ENCODE results near the gene PYGB. TPM values are rescaled to one million over a fixed set of nuclear protein-coding genes. Genes with fewer than 3 reads are reported as not detected.

Gene PYGB
- total RNA-seq, 1 experiment from 2014 or later, result 435 TPM

GRCh38 chr20:25253606-25254275, 5.9 kb downstream of the PYGB start:
- ChIA-PET CTCF (interaction anchor here (0.6 to 2.4 kb wide), 11 partner anchors 18 to 1913 kb away, joined by 3 to 14 read pairs (median 5); no protein-coding TSS in a partner anchor), POLR2A (interaction anchor here (0.5 to 15.4 kb wide), 19 partner anchors 7 to 1884 kb away, joined by 3 to 517 read pairs (median 7); partner anchors contain the start of genes APMAP and PYGB)
- no peak for TF ChIP-seq CTCF (IDR thresholded peaks at IDR 0.05; ENCODE audit: unreplicated experiment)
- Mint-ChIP-seq H3K9me3 (ENCODE audit: unreplicated experiment) (no peaks in the 10 kb centered on the region), H3K4me1 (ENCODE audit: insufficient read depth, unreplicated experiment) (peaks cover 40% of the 10 kb centered on the region), H3K27me3 (ENCODE audit: insufficient read depth, unreplicated experiment) (no peaks in the 10 kb centered on the region), H3K27ac (ENCODE audit: low read depth, unreplicated experiment) (peak overlapping the region; percentile 65), H3K4me3 (ENCODE audit: unreplicated experiment) (peak overlapping the region; percentile 93), H3K36me3 (ENCODE audit: insufficient read depth, unreplicated experiment) (peaks cover 79% of the 10 kb centered on the region)
- BruUV-seq (replicated peaks), result no TSS peak
- DNase-seq (ENCODE audit: unreplicated experiment), result no peak
- intact Hi-C loops (cut with micrococcal nuclease), result loop anchor here (5.0 kb wide), 1 partner anchor 144 kb away; no protein-coding TSS in a partner anchor

GRCh38 chr20:25254571-25254970, 6.7 kb downstream of the PYGB start:
- CTCF ChIA-PET, result interaction anchor here (0.6 to 2.4 kb wide), 15 partner anchors 8 to 1914 kb away, joined by 3 to 14 read pairs (median 5); no protein-coding TSS in a partner anchor
- peaks cover 43% of the 10 kb centered on the region for H3K4me1 Mint-ChIP-seq (ENCODE audit: insufficient read depth, unreplicated experiment)
- intact Hi-C loops (cut with micrococcal nuclease), result loop anchor here (5.0 kb wide), 1 partner anchor 143 kb away; no protein-coding TSS in a partner anchor
- H3K9me3 Mint-ChIP-seq (ENCODE audit: unreplicated experiment), result no peaks in the 10 kb centered on the region
- peak overlapping the region; percentile 87 for H3K27ac Mint-ChIP-seq (ENCODE audit: low read depth, unreplicated experiment)
- DNase-seq (ENCODE audit: unreplicated experiment), result no peak
- peak overlapping the region; percentile 93 for H3K4me3 Mint-ChIP-seq (ENCODE audit: unreplicated experiment)
- no TSS peak for BruUV-seq (replicated peaks)
- no peaks in the 10 kb centered on the region for H3K27me3 Mint-ChIP-seq (ENCODE audit: insufficient read depth, unreplicated experiment)
- peaks cover 81% of the 10 kb centered on the region for H3K36me3 Mint-ChIP-seq (ENCODE audit: insufficient read depth, unreplicated experiment)
- no peak for TF ChIP-seq CTCF (IDR thresholded peaks at IDR 0.05; ENCODE audit: unreplicated experiment)
- POLR2A ChIA-PET, result interaction anchor here (0.6 to 15.4 kb wide), 22 partner anchors 7 to 1884 kb away, joined by 3 to 517 read pairs (median 6); partner anchors contain the start of genes APMAP, GINS1 and PYGB

GRCh38 chr20:25254986-25255680, 7.2 kb downstream of the PYGB start:
- H3K27ac Mint-ChIP-seq (ENCODE audit: low read depth, unreplicated experiment), result peak overlapping the region; percentile 87
- H3K9me3 Mint-ChIP-seq (ENCODE audit: unreplicated experiment), result no peaks in the 10 kb centered on the region
- no peaks in the 10 kb centered on the region for H3K27me3 Mint-ChIP-seq (ENCODE audit: insufficient read depth, unreplicated experiment)
- peak; percentile 68 for DNase-seq (ENCODE audit: unreplicated experiment)
- ChIA-PET POLR2A (interaction anchor here (0.6 to 15.4 kb wide), 28 partner anchors 8 to 1122 kb away, joined by 3 to 517 read pairs (median 5); partner anchors contain the start of genes APMAP, ENTPD6, GINS1 and PYGB), CTCF (interaction anchor here (0.6 to 2.4 kb wide), 17 partner anchors 9 to 690 kb away, joined by 3 to 14 read pairs (median 5); no protein-coding TSS in a partner anchor)
- peak overlapping the region; percentile 93 for H3K4me3 Mint-ChIP-seq (ENCODE audit: unreplicated experiment)
- peak; percentile 15 for TF ChIP-seq CTCF (IDR thresholded peaks at IDR 0.05; ENCODE audit: unreplicated experiment)
- BruUV-seq (replicated peaks), result no TSS peak
- H3K36me3 Mint-ChIP-seq (ENCODE audit: insufficient read depth, unreplicated experiment), result peaks cover 87% of the 10 kb centered on the region
- peaks cover 43% of the 10 kb centered on the region for H3K4me1 Mint-ChIP-seq (ENCODE audit: insufficient read depth, unreplicated experiment)
- intact Hi-C loops (cut with micrococcal nuclease), result loop anchor here (5.0 kb wide), 1 partner anchor 142 kb away; no protein-coding TSS in a partner anchor

Measured in MCF 10A (cell line).